Endodermal cell (in vitro differentiated cells): Measurements from ENCODE around the gene SMIM45.

ENCODE experiments used
- DNase-seq: peaks from one replicate; pipeline ENCODE4 v3.0.0-alpha.2; 2017
- H3K27ac ChIP-seq: 2 replicates; pipeline ENCODE4 v1.5.1; 2013; ENCODE audit warnings: mild to moderate bottlenecking, low read depth, low read length, moderate library complexity
- H3K27me3 ChIP-seq: 2 replicates; pipeline ENCODE4 v1.6.1; 2013; ENCODE audit warnings: mild to moderate bottlenecking, low read length, moderate library complexity; ENCODE audit not compliant: insufficient read depth, control insufficient read depth, poor library complexity, severe bottlenecking
- H3K36me3 ChIP-seq: 2 replicates; pipeline ENCODE4 v1.7.0; 2013; ENCODE audit warnings: mild to moderate bottlenecking, low read length, moderate library complexity; ENCODE audit not compliant: control insufficient read depth, insufficient read depth
- H3K4me1 ChIP-seq: one replicate; pipeline ENCODE4 v1.7.0; 2013; ENCODE audit warnings: low read length; ENCODE audit not compliant: control insufficient read depth, insufficient read depth
- H3K4me3 ChIP-seq: 2 replicates; pipeline ENCODE4 v1.5.1; 2013; ENCODE audit warnings: mild to moderate bottlenecking, low read length, moderate library complexity
- H3K9ac ChIP-seq: 2 replicates; pipeline ENCODE4 v1.6.1; 2013; ENCODE audit warnings: mild to moderate bottlenecking, low read length, moderate library complexity; ENCODE audit not compliant: poor library complexity, severe bottlenecking; ENCODE audit errors: extremely low read depth
- H3K9me3 ChIP-seq: 2 replicates; pipeline ENCODE4 v1.6.1; 2013; ENCODE audit warnings: mild to moderate bottlenecking, low read length, moderate library complexity; ENCODE audit not compliant: control insufficient read depth
- H3K27ac Mint-ChIP-seq: 2 replicates; pipeline ENCODE4 v1.8.0; 2020; ENCODE audit warnings: mixed read lengths
- H3K27me3 Mint-ChIP-seq: 2 replicates; pipeline ENCODE4 v1.8.0; 2021; ENCODE audit warnings: mild to moderate bottlenecking, mixed read lengths; ENCODE audit not compliant: insufficient read depth
- H3K36me3 Mint-ChIP-seq: 2 replicates; pipeline ENCODE4 v1.8.0; 2020; ENCODE audit warnings: low read depth, mixed read lengths
- H3K4me1 Mint-ChIP-seq: 2 replicates; pipeline ENCODE4 v1.8.0; 2020; ENCODE audit warnings: mixed read lengths
- H3K4me3 Mint-ChIP-seq: 2 replicates; pipeline ENCODE4 v1.8.0; 2020; ENCODE audit warnings: mild to moderate bottlenecking, moderate library complexity, mixed read lengths
- H3K9me3 Mint-ChIP-seq: 2 replicates; pipeline ENCODE4 v1.8.0; 2020; ENCODE audit warnings: mild to moderate bottlenecking, mixed read lengths
- CTCF ChIP-seq: fragments of 200-600 bp; sonication (generic); conservative IDR thresholded peaks from 2 replicates; pipeline ENCODE4 v1.5.0; 2021; ENCODE audit warnings: antibody characterized with exemption, mild to moderate bottlenecking
- WGBS, 2 experiments: methylation state at CpG; one replicate each; pipeline versions ENCODE4 v1.1.5 to v1.1.7; 2013; ENCODE audit warnings: missing lambda C conversion rate in 2 of 2, mixed read lengths in 1 of 2; ENCODE audit not compliant: insufficient coverage in 1 of 2, insufficient read length in 1 of 2; 5-methylcytosine and 5-hydroxymethylcytosine counted together

The SMIM45 gene

DNA sequence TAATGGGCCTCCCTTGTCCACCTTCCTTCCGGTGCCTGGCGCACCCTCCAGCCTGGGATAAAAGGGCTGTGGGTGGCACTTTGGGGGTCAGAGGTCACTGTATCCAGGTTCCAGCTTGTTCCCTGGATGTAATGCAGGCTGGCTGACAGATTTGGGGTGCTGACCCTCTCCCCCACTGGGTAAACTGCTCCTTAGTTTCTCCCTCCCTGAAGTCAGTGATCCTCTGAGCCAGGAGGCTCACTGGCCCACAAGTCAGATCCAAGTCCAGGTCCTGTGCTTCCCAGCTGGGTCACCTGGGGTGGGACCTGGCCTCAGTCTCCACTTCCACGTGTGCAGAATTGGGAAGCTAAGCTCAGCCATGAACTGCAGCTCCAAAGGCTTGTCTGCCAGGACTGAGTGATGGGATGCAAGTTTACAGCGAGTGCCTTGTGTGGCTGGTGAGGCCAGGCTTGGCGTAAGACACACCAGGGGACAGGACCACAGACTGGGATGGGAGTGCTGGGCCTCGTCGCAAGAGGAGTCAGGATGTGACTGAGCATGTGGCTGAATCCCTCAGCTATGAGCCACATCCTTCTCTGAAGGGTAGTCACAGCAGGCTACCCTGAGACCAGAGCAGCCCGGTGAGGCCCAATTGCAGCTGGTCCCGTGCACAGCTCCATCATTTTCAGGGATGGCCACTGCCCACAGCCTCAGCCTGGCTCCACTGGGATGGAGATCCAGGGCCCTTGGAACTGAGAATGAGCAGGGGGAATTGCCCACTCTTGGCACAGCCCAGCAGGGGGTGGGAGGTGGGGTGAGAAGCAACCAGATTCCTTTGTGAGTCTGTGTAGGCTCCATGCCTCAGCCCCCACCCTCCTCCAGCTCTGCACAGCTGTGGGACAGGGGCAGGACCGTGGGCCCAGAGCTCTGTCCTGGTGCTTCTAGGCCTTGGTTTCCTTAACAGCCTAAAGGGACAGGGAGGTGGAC, 44.2 kb upstream of the SMIM45 start:
- H3K36me3 ChIP-seq, result peaks cover 18% of the 10 kb centered on the region
- peak; percentile 40 for DNase-seq
- no peak overlapping the region for H3K9ac ChIP-seq

DNA sequence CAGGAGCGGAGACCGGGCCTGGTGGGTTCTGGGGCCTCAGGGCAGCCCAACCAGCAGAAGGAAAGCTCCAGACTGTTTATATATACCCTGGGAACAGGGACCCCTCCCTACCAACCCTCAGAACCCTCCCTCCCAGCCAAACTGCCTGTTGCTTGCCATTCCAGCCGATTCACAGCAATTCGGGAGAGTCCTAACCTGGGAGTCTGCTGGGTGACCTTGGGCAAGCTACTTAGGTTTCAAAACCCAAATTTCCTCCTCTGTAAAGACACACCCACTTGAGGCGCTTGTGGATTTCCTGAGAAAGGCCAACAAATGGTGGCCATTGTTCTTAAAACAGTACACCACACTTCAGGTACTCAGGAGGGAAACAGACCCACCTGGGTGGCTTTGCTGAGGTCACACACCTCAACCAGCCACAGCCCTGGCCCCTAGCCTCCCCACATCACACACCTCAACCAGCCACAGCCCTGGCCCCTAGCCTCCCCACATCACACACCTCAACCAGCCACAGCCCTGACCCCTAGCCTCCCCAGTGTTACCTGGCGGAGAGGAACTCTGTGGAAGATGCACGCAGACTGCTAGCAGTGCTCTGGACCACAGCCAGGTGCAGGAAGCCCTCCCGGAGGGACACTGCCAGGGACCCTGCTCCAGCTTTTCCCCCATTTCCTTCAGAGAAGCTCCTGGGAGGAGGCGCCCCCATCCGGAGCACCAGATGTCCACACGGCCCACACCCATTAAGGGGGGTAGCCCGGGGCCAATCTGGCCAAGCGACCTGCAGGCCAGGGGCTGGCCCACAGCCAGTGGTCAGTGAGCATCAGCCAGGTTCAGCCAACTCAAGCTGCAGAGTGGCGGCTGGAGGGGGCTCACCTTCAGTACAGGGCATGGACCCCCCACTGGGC, 43.3 kb upstream of the SMIM45 start:
- Histone ChIP-seq H3K4me1 (peaks cover 5% of the 10 kb centered on the region), H3K4me3 (no peak overlapping the region), H3K27me3 (peaks cover 54% of the 10 kb centered on the region), H3K27ac (no peak overlapping the region), H3K9me3 (no peaks in the 10 kb centered on the region), H3K36me3 (peaks cover 12% of the 10 kb centered on the region), H3K9ac (no peak overlapping the region)
- peak; percentile 77 for DNase-seq
- Mint-ChIP-seq H3K4me1 (peaks cover 4% of the 10 kb centered on the region), H3K4me3 (no peak overlapping the region), H3K27ac (no peak overlapping the region), H3K9me3 (no peaks in the 10 kb centered on the region), H3K27me3 (peaks cover 48% of the 10 kb centered on the region), H3K36me3 (peaks cover 17% of the 10 kb centered on the region)
- TF ChIP-seq CTCF, result peak; percentile 39
- WGBS, 2 experiments, result 89 to 91% methylated on average over 5 to 14 of the region's 14 CpGs

More for the DNA sequence above, 44.2 kb upstream of the SMIM45 start:
- no peaks in the 10 kb centered on the region for H3K9me3 Mint-ChIP-seq
- H3K27ac Mint-ChIP-seq, result no peak overlapping the region
- H3K27me3 Mint-ChIP-seq, result peaks cover 38% of the 10 kb centered on the region
- Histone ChIP-seq H3K4me1 (peaks cover 5% of the 10 kb centered on the region), H3K4me3 (no peak overlapping the region), H3K27ac (no peak overlapping the region), H3K9me3 (no peaks in the 10 kb centered on the region), H3K27me3 (peaks cover 44% of the 10 kb centered on the region)
- WGBS, 2 experiments, result 94 to 98% methylated on average over 6 to 10 of the region's 10 CpGs
- peaks cover 4% of the 10 kb centered on the region for H3K4me1 Mint-ChIP-seq
- no peak overlapping the region for H3K4me3 Mint-ChIP-seq
- TF ChIP-seq CTCF, result no peak
- H3K36me3 Mint-ChIP-seq, result peaks cover 18% of the 10 kb centered on the region

DNA sequence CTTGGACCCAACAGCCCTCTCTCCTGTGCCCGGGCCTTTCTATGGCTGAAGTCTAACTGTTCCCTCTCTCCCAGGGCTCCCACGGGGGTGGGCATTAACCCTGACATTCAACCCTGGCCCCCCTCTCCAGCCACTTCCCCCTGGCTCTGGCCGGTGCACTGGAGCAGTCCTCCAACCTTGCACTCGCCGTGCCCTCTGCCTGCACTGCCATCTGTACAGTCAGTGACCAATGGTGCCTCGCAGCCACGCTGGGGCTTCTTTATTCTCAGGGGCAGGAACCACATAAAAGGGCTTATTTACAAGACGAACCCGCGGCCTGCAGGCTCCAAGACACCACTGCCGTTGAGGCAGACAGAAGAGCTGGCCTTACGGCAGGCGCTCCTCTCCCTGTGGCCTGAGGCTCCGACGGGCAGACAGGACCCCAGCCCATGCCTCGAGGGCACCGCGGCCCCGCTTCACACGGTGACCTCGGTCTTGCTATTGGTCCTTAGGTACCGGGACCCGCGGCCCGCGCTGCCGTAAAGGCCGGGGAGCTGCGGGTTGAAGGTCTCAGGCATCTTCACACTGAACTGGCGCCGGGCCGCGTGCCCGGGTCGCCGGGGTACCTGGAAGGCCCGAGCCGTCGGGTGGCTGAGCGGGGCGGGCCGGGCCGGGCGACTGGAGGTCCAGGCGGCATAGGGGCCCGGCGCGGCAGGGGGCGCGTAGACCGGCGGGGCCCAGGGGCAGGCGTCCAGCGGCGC, 42.5 kb upstream of the SMIM45 start:
- H3K36me3 Mint-ChIP-seq, result peaks cover 12% of the 10 kb centered on the region
- peaks cover 5% of the 10 kb centered on the region for H3K4me1 ChIP-seq
- H3K4me3 ChIP-seq, result no peak overlapping the region
- peaks cover 4% of the 10 kb centered on the region for H3K36me3 ChIP-seq
- H3K4me1 Mint-ChIP-seq, result peaks cover 4% of the 10 kb centered on the region
- no peak for TF ChIP-seq CTCF
- H3K9me3 Mint-ChIP-seq, result no peaks in the 10 kb centered on the region
- peaks cover 51% of the 10 kb centered on the region for H3K27me3 Mint-ChIP-seq
- H3K9ac ChIP-seq, result no peak overlapping the region
- no peak overlapping the region for H3K4me3 Mint-ChIP-seq
- DNase-seq, result peak; percentile 79
- no peaks in the 10 kb centered on the region for H3K9me3 ChIP-seq
- peaks cover 61% of the 10 kb centered on the region for H3K27me3 ChIP-seq
- H3K27ac ChIP-seq, result no peak overlapping the region
- no peak overlapping the region for H3K27ac Mint-ChIP-seq
- 23 to 35% methylated on average over 44 to 55 of the region's 55 CpGs for WGBS, 2 experiments
